ENCODE measurements around the gene ZNF322. TPM values are rescaled to one million over a fixed set of nuclear protein-coding genes. Genes with fewer than 3 reads are reported as not detected.

Gene ZNF322
- total RNA-seq, 1 donor from 2014 or later = 22.7 TPM

DNA sequence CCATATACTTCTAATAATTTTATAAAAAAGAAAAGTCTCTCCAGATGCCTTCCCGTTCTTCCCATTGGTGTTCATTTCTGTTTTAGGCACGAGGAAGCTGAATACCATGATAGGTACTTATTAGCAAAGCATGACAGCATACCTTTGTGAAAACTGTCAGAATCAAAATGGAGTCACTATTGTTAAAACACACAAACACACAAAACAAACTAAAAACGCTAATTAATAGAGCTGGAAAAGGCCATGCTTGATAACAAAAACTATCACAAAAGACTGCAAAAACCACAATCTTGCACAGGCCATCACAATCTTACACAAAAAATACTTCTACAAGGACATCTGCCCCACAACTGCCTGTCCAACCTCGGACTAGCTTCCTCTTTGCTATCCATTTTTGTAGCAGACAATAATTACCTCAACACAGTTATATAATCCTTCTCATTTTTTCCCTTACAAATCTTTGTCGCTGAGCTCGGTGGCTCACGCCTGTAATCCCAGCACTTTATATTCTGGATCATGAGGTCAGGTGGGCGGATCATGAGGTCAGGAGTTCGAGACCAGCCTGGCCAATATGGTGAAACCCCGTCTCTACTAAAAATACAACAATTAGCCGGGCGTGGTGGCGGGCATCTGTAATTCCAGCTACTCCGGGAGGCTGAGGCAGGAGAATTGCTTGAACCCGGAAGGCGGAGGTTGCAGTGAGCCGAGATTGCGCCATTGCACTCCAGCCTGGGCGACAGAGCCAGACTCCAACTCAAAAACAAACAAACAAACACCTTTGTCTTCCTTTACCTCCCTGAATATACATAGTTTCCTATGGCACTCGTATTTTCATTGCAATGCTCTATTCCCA is 66.0 kb downstream of the ZNF322 start:
- Histone ChIP-seq H3K27me3 (ENCODE audit: control insufficient read depth, insufficient read depth, low read length) (peaks cover 2% of the 10 kb centered on the region), H3K4me3 (ENCODE audit: low read depth, low read length) (no peak overlapping the region), H3K36me3 (ENCODE audit: control insufficient read depth, insufficient read depth, low read length) (no peaks in the 10 kb centered on the region)
- TF ChIP-seq, protein P1, sequence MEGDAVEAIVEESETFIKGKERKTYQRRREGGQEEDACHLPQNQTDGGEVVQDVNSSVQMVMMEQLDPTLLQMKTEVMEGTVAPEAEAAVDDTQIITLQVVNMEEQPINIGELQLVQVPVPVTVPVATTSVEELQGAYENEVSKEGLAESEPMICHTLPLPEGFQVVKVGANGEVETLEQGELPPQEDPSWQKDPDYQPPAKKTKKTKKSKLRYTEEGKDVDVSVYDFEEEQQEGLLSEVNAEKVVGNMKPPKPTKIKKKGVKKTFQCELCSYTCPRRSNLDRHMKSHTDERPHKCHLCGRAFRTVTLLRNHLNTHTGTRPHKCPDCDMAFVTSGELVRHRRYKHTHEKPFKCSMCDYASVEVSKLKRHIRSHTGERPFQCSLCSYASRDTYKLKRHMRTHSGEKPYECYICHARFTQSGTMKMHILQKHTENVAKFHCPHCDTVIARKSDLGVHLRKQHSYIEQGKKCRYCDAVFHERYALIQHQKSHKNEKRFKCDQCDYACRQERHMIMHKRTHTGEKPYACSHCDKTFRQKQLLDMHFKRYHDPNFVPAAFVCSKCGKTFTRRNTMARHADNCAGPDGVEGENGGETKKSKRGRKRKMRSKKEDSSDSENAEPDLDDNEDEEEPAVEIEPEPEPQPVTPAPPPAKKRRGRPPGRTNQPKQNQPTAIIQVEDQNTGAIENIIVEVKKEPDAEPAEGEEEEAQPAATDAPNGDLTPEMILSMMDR (IDR thresholded peaks at IDR 0.05; ENCODE audit: insufficient read depth, low read length, poor library complexity, severe bottlenecking) = no peak
- DNase-seq (ENCODE audit: low read depth) = no peak

DNA sequence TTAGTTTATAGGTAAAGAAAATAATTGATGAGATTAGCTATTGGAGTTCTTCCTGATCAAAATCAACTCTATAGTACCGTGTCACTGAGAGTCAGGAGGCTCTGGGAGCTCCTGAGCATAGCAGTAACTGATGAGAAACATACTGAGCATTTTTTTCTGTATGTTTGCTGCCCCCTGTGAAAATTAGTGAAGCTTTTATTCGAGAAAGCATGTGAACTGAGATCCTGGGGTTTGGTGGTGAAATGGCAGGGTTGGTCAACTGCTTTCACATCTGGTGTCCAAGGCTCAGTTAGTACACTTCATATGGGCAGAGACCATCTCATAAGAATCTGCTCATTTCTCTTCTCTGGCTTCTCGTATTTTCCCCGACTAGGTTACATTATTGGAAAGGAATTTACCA is 66.9 kb downstream of the ZNF322 start:
- DNase-seq (ENCODE audit: low read depth) = no peak
- H3K27me3 ChIP-seq (ENCODE audit: control insufficient read depth, insufficient read depth, low read length) = peaks cover 2% of the 10 kb centered on the region
- no peak overlapping the region for H3K4me3 ChIP-seq (ENCODE audit: low read depth, low read length)
- no peaks in the 10 kb centered on the region for H3K36me3 ChIP-seq (ENCODE audit: control insufficient read depth, insufficient read depth, low read length)
- TF ChIP-seq, protein P1 (IDR thresholded peaks at IDR 0.05; ENCODE audit: insufficient read depth, low read length, poor library complexity, severe bottlenecking) = no peak

DNA sequence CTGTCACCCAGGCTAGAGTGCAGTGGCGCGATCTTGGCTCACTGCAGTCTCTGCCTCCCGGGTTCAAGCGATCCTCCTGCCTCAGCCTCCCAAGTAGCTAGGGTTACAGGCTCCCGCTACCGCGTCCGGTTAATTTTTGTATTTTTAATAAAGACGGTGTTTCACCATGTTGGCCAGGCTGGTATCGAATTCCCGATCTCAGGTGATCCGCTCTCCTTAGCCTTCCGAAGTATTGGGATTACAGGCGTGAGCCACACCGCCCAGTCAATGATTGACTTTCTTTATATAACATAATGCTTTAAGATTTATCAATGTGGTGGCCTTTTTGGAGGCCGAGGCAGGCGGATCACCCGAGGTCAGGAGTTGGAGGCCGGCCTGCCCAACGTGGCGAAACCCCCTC is 70.6 kb downstream of the ZNF322 start:
- Histone ChIP-seq H3K27me3 (ENCODE audit: control insufficient read depth, insufficient read depth, low read length) (peaks cover 4% of the 10 kb centered on the region), H3K36me3 (ENCODE audit: control insufficient read depth, insufficient read depth, low read length) (no peaks in the 10 kb centered on the region), H3K4me3 (ENCODE audit: low read depth, low read length) (no peak overlapping the region)
- TF ChIP-seq, protein P1 (IDR thresholded peaks at IDR 0.05; ENCODE audit: insufficient read depth, low read length, poor library complexity, severe bottlenecking) = no peak
- no peak for DNase-seq (ENCODE audit: low read depth)

Other genes starting within 250 kb of the ZNF322 start
- gene BTN3A3, start 219.2 kb downstream of the ZNF322 start, total RNA-seq = 3.3 and 8.0 TPM in 2 replicates
- 11.8 and 17.5 TPM in 2 replicates for gene BTN2A1, start 201.8 kb downstream of the ZNF322 start, total RNA-seq
- not detected in 2 replicates for gene BTN1A1, start 159.4 kb downstream of the ZNF322 start, total RNA-seq
- 78.1 and 88.5 TPM in 2 replicates for gene HMGN4, start 121.4 kb downstream of the ZNF322 start, total RNA-seq
- 20.7 and 21.6 TPM in 2 replicates for gene ABT1, start 62.8 kb downstream of the ZNF322 start, total RNA-seq